GM12878 (cell line): ENCODE results near the gene TCF4. TPM values are rescaled to one million over a fixed set of nuclear protein-coding genes. Genes with fewer than 3 reads are reported as not detected.

Experiments used
- ATAC-seq: fragments of 200-7000 bp; cut with Tn5 transposase; 3 replicates; pipeline ENCODE4 v1.9.1; 2020; ENCODE audit warnings: mild to moderate bottlenecking, moderate library complexity
- BruUV-seq: library from RNA; stranded (reverse); fragments of 400-500 nt; replicated peaks from 2 replicates; lab custom pipeline; 2021; lab: Mats Ljungman, UMichigan
- CTCF ChIA-PET: fragments of 300-600 bp; sonication (Branson Sonifier 250); formaldehyde crosslinking; extraction: SDS; loops from one replicate; lab custom pipeline; 2021; ENCODE audit warnings: inconsistent platforms; lab: Yijun Ruan, JAX
- POLR2A ChIA-PET: fragments of 350-600 bp; formaldehyde crosslinking; extraction: SDS; loops from one replicate; lab custom pipeline; 2021; ENCODE audit warnings: inconsistent platforms; lab: Charles Lee
- RAD21 ChIA-PET: fragments of 300-600 bp; sonication (Branson Sonifier 250); formaldehyde crosslinking; loops from one replicate; lab custom pipeline; 2023; ENCODE audit warnings: antibody characterized with exemption; ENCODE audit not compliant: unreplicated experiment; lab: Charles Lee
- SMC1A ChIA-PET: fragments of 300-600 bp; sonication (Branson Sonifier 250); formaldehyde crosslinking; loops from one replicate; lab custom pipeline; 2023; ENCODE audit not compliant: unreplicated experiment, uncharacterized antibody; lab: Charles Lee
- DNase-seq: peaks from one replicate; pipeline ENCODE4 v3.0.0-alpha.2; 2011; ENCODE audit warnings: low read depth, low spot score
- FAIRE-seq: peaks from 3 replicates; lab custom pipeline; 2011; peaks lifted over from hg19 to GRCh38; lab: Jason Lieb, UNC
- H2AFZ ChIP-seq: 2 replicates; pipeline ENCODE4 v1.6.0; 2011; ENCODE audit warnings: low read depth, low read length, control low read depth; ENCODE audit not compliant: control insufficient read depth
- H3K27ac ChIP-seq: 2 replicates; pipeline ENCODE4 v1.5.1; 2011; ENCODE audit warnings: control low read depth; ENCODE audit not compliant: control insufficient read depth, insufficient read depth
- H3K27me3 ChIP-seq, 2 experiments: replicated peaks in 1 of 2; 2 replicates each; pipeline versions ENCODE4 v1.6.0 to v1.6.1; 2011; ENCODE audit warnings: low read length in 1 of 2; ENCODE audit not compliant: control insufficient read depth in 2 of 2, insufficient read depth in 2 of 2
- H3K36me3 ChIP-seq, 2 experiments: 2 replicates each; pipeline ENCODE4 v1.5.1; 2011; ENCODE audit warnings: low read length in 1 of 2; ENCODE audit not compliant: control insufficient read depth in 2 of 2, insufficient read depth in 2 of 2
- H3K4me1 ChIP-seq: 2 replicates; pipeline ENCODE4 v1.6.1; 2011; ENCODE audit warnings: mild to moderate bottlenecking, low read length, moderate library complexity, mixed read lengths; ENCODE audit not compliant: control insufficient read depth, insufficient read depth
- H3K4me2 ChIP-seq: 2 replicates; pipeline ENCODE4 v1.6.0; 2011; ENCODE audit warnings: control low read depth; ENCODE audit not compliant: control insufficient read depth, insufficient read depth
- H3K4me3 ChIP-seq: fragments of 200-600 bp; sonication (generic); 2 replicates; pipeline ENCODE4 v1.5.1; 2016
- H3K79me2 ChIP-seq: 2 replicates; pipeline ENCODE4 v1.6.0; 2011; ENCODE audit warnings: low read length; ENCODE audit not compliant: control insufficient read depth, insufficient read depth
- H3K9ac ChIP-seq: 2 replicates; pipeline ENCODE4 v1.8.0; 2011; ENCODE audit warnings: low read length, control low read depth, mixed read lengths; ENCODE audit not compliant: control insufficient read depth, insufficient read depth
- H3K9me3 ChIP-seq: replicated peaks from 3 replicates; pipeline ENCODE4 v1.5.1; 2011; ENCODE audit warnings: mild to moderate bottlenecking, low read length; ENCODE audit not compliant: control insufficient read depth, insufficient read depth
- H4K20me1 ChIP-seq: 2 replicates; pipeline ENCODE4 v1.6.0; 2011; ENCODE audit not compliant: control insufficient read depth, insufficient read depth
- CEBPB ChIP-seq, 2 experiments: fragments of 150-350 bp in 1 of 2; IDR thresholded peaks; 2 replicates each; pipeline ENCODE4 v1.6.1; 2012 to 2014; ENCODE audit warnings: low read depth in 2 of 2, low read length in 2 of 2, borderline replicate concordance in 1 of 2, inconsistent platforms in 1 of 2
- FOXK2 ChIP-seq: fragments of 450-650 bp; IDR thresholded peaks from 2 replicates; pipeline ENCODE4 v1.6.1; 2017; ENCODE audit warnings: mild to moderate bottlenecking, moderate library complexity
- NFYA ChIP-seq: IDR thresholded peaks from 2 replicates; pipeline ENCODE4 v1.6.1; 2011; ENCODE audit warnings: low read depth, mild to moderate bottlenecking, low read length, improper control_type of control experiment, borderline replicate concordance
- NFYB ChIP-seq: IDR thresholded peaks from 2 replicates; pipeline ENCODE4 v1.6.1; 2011; ENCODE audit warnings: low read depth, mild to moderate bottlenecking, low read length, improper control_type of control experiment, moderate library complexity; ENCODE audit not compliant: insufficient read depth
- NRF1 ChIP-seq: conservative IDR thresholded peaks from 2 replicates; pipeline ENCODE4 v1.6.1; 2011; ENCODE audit warnings: mild to moderate bottlenecking, low read depth, low read length, improper control_type of control experiment
- PAX5 ChIP-seq: IDR thresholded peaks from 2 replicates; pipeline ENCODE4 v1.6.1; 2011; ENCODE audit warnings: low read depth, low read length, borderline replicate concordance
- SREBF1 ChIP-seq: IDR thresholded peaks from 2 replicates; pipeline ENCODE4 v1.6.1; 2012; ENCODE audit warnings: mild to moderate bottlenecking, low read length
- TARDBP ChIP-seq: IDR thresholded peaks from 2 replicates; pipeline ENCODE4 v1.6.1; 2016; ENCODE audit warnings: borderline replicate concordance
- TCF7 ChIP-seq: IDR thresholded peaks from 2 replicates; pipeline ENCODE4 v1.6.1; 2014; ENCODE audit warnings: antibody characterized with exemption, borderline replicate concordance
- ZNF217 ChIP-seq: fragments of 450-650 bp; IDR thresholded peaks from 2 replicates; pipeline ENCODE4 v1.6.1; 2017; ENCODE audit warnings: antibody characterized with exemption, mild to moderate bottlenecking
- WGBS: methylation state at CpG from one replicate; pipeline ENCODE4 v1.1.6; 2016; ENCODE audit warnings: low lambda C conversion rate; ENCODE audit not compliant: insufficient replicate concordance, insufficient coverage; ENCODE audit errors: missing lambda C conversion rate; 5-methylcytosine and 5-hydroxymethylcytosine counted together
- in situ Hi-C: fragments of 300-500 bp; cut with MboI; formaldehyde crosslinking; loops from 9 replicates; pipeline ENCODE4 v1.14.3; 2018; ENCODE audit warnings: mixed read lengths
- intact Hi-C: fragments of 100-400 bp; cut with micrococcal nuclease; formaldehyde crosslinking; loops from one replicate; pipeline ENCODE4 v1.14.2; 2022; ENCODE audit not compliant: unreplicated experiment
- polyA plus RNA-seq, 11 experiments: library from polyadenylated mRNA; depleted of rRNA in 4 of 11; unstranded in 6 of 11; stranded (reverse) in 5 of 11; fragments of >200 nt; fragmentation: Nextera tagmentation in 4 of 11; fragmentation: Illumina TruSeq in 1 of 11; extraction: Ambion mirVana in 4 of 11; extraction: Trizol in 1 of 11; gene quantifications; 1 replicate in 1 of 11; 2 replicates in 10 of 11; pipeline versions ENCODE4 v1.2.1 to v1.2.3, GENCODE V29; 2011 to 2016; ENCODE audit warnings: inconsistent platforms in 2 of 11, missing spikeins in 2 of 11, low read depth in 1 of 11
- total RNA-seq, 4 experiments: library from RNA; depleted of rRNA in 3 of 4; stranded (reverse); fragments of >200 nt in 3 of 4; fragmentation: Illumina TruSeq in 1 of 4; extraction: Trizol in 1 of 4; gene quantifications; 2 replicates each; pipeline versions ENCODE4 v1.2.1 to v1.2.3, GENCODE V29; 2013 to 2021
- TF ChIP-seq, protein P1 (sequence below): fragments of 450-650 bp; conservative IDR thresholded peaks from 2 replicates; pipeline ENCODE4 v1.6.1; 2017; ENCODE audit warnings: mild to moderate bottlenecking, moderate library complexity
- TF ChIP-seq, protein P2 (sequence below): IDR thresholded peaks from 2 replicates; pipeline ENCODE4 v1.6.1; 2011; ENCODE audit warnings: low read depth, low read length, improper control_type of control experiment, borderline replicate concordance
- TF ChIP-seq, protein P3 (sequence below): fragments of 450-650 bp; formaldehyde crosslinking; IDR thresholded peaks from 2 replicates; pipeline ENCODE4 v1.4.0; 2020; ENCODE audit warnings: mild to moderate bottlenecking, moderate library complexity

TCF4 gene
- total and polyA plus RNA-seq, 10 of the 15 experiments (the other 5 are each of a cell fraction or from before 2014, with no cell fraction given): 15.2 to 94.0 (median 31.5) TPM

DNA sequence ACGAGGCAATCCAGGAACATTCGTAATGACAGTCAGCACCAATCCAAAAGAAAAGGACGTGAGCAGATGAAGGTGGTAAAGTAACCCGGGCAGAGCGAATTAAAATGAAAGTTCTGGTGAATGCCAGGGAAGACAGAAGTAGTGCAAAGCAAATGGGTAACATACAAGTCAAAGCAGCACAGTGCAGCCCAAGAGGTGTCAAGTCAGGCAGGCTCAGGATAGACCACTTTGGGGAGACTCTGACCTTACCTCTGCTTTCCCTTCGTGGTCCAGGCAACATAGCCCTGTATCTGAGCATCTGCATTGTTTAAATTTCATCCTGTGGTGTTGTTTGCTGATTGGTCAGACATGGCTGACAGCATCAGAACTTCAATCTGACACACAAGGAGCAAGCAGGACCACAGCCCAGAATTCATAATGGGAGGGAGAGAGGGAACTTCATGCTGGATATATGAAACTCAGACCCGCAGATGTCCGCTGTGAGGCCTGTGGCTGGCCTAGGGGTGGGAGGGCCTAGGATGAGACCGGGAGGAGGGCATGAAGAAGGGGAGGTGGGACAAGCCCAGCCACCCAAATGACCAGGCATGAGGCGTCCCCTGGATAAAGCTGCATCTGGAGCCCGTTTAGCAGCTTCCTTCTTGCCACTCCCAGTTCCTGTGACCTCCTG is 285.7 kb downstream of the TCF4 start (continued):
- TF ChIP-seq, protein P1, sequence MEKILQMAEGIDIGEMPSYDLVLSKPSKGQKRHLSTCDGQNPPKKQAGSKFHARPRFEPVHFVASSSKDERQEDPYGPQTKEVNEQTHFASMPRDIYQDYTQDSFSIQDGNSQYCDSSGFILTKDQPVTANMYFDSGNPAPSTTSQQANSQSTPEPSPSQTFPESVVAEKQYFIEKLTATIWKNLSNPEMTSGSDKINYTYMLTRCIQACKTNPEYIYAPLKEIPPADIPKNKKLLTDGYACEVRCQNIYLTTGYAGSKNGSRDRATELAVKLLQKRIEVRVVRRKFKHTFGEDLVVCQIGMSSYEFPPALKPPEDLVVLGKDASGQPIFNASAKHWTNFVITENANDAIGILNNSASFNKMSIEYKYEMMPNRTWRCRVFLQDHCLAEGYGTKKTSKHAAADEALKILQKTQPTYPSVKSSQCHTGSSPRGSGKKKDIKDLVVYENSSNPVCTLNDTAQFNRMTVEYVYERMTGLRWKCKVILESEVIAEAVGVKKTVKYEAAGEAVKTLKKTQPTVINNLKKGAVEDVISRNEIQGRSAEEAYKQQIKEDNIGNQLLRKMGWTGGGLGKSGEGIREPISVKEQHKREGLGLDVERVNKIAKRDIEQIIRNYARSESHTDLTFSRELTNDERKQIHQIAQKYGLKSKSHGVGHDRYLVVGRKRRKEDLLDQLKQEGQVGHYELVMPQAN: no peak
- TF ChIP-seq, protein P2, sequence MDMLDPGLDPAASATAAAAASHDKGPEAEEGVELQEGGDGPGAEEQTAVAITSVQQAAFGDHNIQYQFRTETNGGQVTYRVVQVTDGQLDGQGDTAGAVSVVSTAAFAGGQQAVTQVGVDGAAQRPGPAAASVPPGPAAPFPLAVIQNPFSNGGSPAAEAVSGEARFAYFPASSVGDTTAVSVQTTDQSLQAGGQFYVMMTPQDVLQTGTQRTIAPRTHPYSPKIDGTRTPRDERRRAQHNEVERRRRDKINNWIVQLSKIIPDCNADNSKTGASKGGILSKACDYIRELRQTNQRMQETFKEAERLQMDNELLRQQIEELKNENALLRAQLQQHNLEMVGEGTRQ: no peak
- TF ChIP-seq NFYA: no peak
- TF ChIP-seq SREBF1: no peak

DNA sequence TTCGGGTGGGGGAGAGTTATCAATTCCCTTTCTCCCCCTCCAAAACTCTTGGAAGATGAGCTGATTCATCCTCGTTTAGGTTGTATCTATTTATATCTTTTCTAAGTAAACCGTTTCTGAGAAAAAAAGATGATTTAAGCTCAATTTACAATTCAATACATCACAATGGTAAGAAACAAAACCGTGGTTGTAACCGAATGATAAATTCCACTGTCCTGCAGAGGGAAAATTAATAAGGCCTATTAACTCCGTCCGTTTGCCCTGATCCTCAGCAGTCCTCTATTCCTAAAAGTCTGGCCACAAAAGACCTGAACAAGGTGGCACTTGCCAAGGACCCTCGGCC is 286.2 kb downstream of the TCF4 start:
- Histone ChIP-seq H3K79me2 (peaks cover 95% of the 10 kb centered on the region), H2AFZ (no peak overlapping the region), H3K27ac (no peak overlapping the region), H3K4me3 (no peak overlapping the region), H3K9me3 (peaks cover 2% of the 10 kb centered on the region; the same call in 2 of the 3 replicates), H3K4me2 (no peak overlapping the region), H4K20me1 (peaks cover 4% of the 10 kb centered on the region; the same call in 1 of the 2 replicates), H3K4me1 (peaks cover 27% of the 10 kb centered on the region), H3K36me3 (peaks cover 4 to 6% of the 10 kb centered on the region in 2 experiments; a peak in 3 of 4 replicates), H3K27me3 (no peaks in the 10 kb centered on the region), H3K9ac (no peak overlapping the region)
- FAIRE-seq (no peak), DNase-seq (no peak), ATAC-seq (no peak)
- ChIA-PET POLR2A (interaction anchor here (0.7 to 1.3 kb wide), 2 partner anchors 9 to 12 kb away, joined by 3 read pairs; no protein-coding TSS in a partner anchor), SMC1A (interaction anchor here (0.6 to 2.0 kb wide), 8 partner anchors 11 to 67 kb away, joined by 3 to 7 read pairs (median 4); no protein-coding TSS in a partner anchor), CTCF (interaction anchor here (1.3 kb wide), 1 partner anchor 67 kb away, joined by 3 read pairs; no protein-coding TSS in a partner anchor), RAD21 (interaction anchor here (0.6 to 1.2 kb wide), 5 partner anchors 11 to 50 kb away, joined by 3 to 4 read pairs (median 3); no protein-coding TSS in a partner anchor)
- 16% methylated on average over 8 of the region's 8 CpGs for WGBS
- in situ Hi-C loops (loop anchor here (25.0 kb wide), 1 partner anchor 1039 kb away; the partner anchor contains the start of gene POLI), intact Hi-C loops (no loop called here)
- no TSS peak for BruUV-seq
- TF ChIP-seq CEBPB (IDR thresholded peaks at IDR 0.05; ENCODE audit: borderline replicate concordance in 1 of 2, low read depth in 2 of 2, low read length in 2 of 2) (no peak), NRF1 (no peak), PAX5 (no peak), ZNF217 (no peak), FOXK2 (no peak), TCF7 (no peak), NFYB (no peak), TARDBP (no peak)
- TF ChIP-seq, protein P3, sequence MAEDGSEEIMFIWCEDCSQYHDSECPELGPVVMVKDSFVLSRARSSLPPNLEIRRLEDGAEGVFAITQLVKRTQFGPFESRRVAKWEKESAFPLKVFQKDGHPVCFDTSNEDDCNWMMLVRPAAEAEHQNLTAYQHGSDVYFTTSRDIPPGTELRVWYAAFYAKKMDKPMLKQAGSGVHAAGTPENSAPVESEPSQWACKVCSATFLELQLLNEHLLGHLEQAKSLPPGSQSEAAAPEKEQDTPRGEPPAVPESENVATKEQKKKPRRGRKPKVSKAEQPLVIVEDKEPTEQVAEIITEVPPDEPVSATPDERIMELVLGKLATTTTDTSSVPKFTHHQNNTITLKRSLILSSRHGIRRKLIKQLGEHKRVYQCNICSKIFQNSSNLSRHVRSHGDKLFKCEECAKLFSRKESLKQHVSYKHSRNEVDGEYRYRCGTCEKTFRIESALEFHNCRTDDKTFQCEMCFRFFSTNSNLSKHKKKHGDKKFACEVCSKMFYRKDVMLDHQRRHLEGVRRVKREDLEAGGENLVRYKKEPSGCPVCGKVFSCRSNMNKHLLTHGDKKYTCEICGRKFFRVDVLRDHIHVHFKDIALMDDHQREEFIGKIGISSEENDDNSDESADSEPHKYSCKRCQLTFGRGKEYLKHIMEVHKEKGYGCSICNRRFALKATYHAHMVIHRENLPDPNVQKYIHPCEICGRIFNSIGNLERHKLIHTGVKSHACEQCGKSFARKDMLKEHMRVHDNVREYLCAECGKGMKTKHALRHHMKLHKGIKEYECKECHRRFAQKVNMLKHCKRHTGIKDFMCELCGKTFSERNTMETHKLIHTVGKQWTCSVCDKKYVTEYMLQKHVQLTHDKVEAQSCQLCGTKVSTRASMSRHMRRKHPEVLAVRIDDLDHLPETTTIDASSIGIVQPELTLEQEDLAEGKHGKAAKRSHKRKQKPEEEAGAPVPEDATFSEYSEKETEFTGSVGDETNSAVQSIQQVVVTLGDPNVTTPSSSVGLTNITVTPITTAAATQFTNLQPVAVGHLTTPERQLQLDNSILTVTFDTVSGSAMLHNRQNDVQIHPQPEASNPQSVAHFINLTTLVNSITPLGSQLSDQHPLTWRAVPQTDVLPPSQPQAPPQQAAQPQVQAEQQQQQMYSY: no peak
